ENCODE results near the gene SHISA5. TPM values are rescaled to one million over a fixed set of nuclear protein-coding genes. Genes with fewer than 3 reads are reported as not detected.

The SHISA5 gene
- total RNA-seq, 1 donor from 2014 or later: 69.5 TPM

- DNase-seq (ENCODE audit: low spot score): peak; percentile 65
- peaks cover 20% of the 10 kb centered on the region for H3K36me3 Mint-ChIP-seq (ENCODE audit: low read depth)
- peaks cover 50% of the 10 kb centered on the region for H3K4me1 Mint-ChIP-seq (ENCODE audit: low read depth)
Observed at GRCh38 chr3:48514431-48515227, 10.7 kb upstream of the SHISA5 start.

GRCh38 chr3:48511551-48511950 lies 7.6 kb upstream of the SHISA5 start:
- intact Hi-C loops (cut with micrococcal nuclease): no loop called here
- no peak overlapping the region for H3K4me3 Mint-ChIP-seq (ENCODE audit: low read depth)
- H3K36me3 Mint-ChIP-seq (ENCODE audit: low read depth): peaks cover 7% of the 10 kb centered on the region
- no peak overlapping the region for H3K27ac Mint-ChIP-seq
- DNase-seq (ENCODE audit: low spot score): no peak
- peaks cover 44% of the 10 kb centered on the region for H3K4me1 Mint-ChIP-seq (ENCODE audit: low read depth)
- H3K9me3 Mint-ChIP-seq: no peaks in the 10 kb centered on the region
- H3K27me3 Mint-ChIP-seq (ENCODE audit: low read depth): no peaks in the 10 kb centered on the region

More at GRCh38 chr3:48514431-48515227, 10.7 kb upstream of the SHISA5 start:
- intact Hi-C loops (cut with micrococcal nuclease): loop anchor here (5.0 kb wide), 1 partner anchor 43 kb away; the partner anchor contains the start of gene PFKFB4
- H3K27me3 Mint-ChIP-seq (ENCODE audit: low read depth): no peaks in the 10 kb centered on the region
- no peak overlapping the region for H3K4me3 Mint-ChIP-seq (ENCODE audit: low read depth)
- H3K9me3 Mint-ChIP-seq: no peaks in the 10 kb centered on the region
- no peak overlapping the region for H3K27ac Mint-ChIP-seq

- Mint-ChIP-seq H3K9me3 (no peaks in the 10 kb centered on the region), H3K4me3 (ENCODE audit: low read depth) (no peak overlapping the region), H3K27ac (peak overlapping the region; percentile 1), H3K36me3 (ENCODE audit: low read depth) (peaks cover 5% of the 10 kb centered on the region), H3K4me1 (ENCODE audit: low read depth) (peaks cover 38% of the 10 kb centered on the region), H3K27me3 (ENCODE audit: low read depth) (no peaks in the 10 kb centered on the region)
- intact Hi-C loops (cut with micrococcal nuclease): loop anchor here (1.0 to 5.0 kb wide), 2 partner anchors 60 to 239 kb away; partner anchors contain the start of gene ATRIP
- DNase-seq (ENCODE audit: low spot score): peak; percentile 63
Observed at GRCh38 chr3:48507256-48508061, 3.5 kb upstream of the SHISA5 start.

GRCh38 chr3:48505968-48506504 lies 2.1 kb upstream of the SHISA5 start:
- Mint-ChIP-seq H3K4me1 (ENCODE audit: low read depth) (peaks cover 38% of the 10 kb centered on the region), H3K9me3 (no peaks in the 10 kb centered on the region), H3K27ac (no peak overlapping the region), H3K4me3 (ENCODE audit: low read depth) (peak overlapping the region; percentile 24), H3K36me3 (ENCODE audit: low read depth) (no peaks in the 10 kb centered on the region), H3K27me3 (ENCODE audit: low read depth) (no peaks in the 10 kb centered on the region)
- intact Hi-C loops (cut with micrococcal nuclease): loop anchor here (2.0 to 5.0 kb wide), 2 partner anchors 33 to 59 kb away; partner anchors contain the start of gene ATRIP
- DNase-seq (ENCODE audit: low spot score): no peak

GRCh38 chr3:48505146-48505545 lies 1.2 kb upstream of the SHISA5 start:
- DNase-seq (ENCODE audit: low spot score): no peak
- H3K36me3 Mint-ChIP-seq (ENCODE audit: low read depth): peaks cover 3% of the 10 kb centered on the region
- intact Hi-C loops (cut with micrococcal nuclease): loop anchor here (2.0 to 5.0 kb wide), 2 partner anchors 32 to 58 kb away; partner anchors contain the start of gene ATRIP
- H3K4me3 Mint-ChIP-seq (ENCODE audit: low read depth): peak overlapping the region; percentile 64
- no peaks in the 10 kb centered on the region for H3K27me3 Mint-ChIP-seq (ENCODE audit: low read depth)
- peak overlapping the region; percentile 30 for H3K27ac Mint-ChIP-seq
- peaks cover 38% of the 10 kb centered on the region for H3K4me1 Mint-ChIP-seq (ENCODE audit: low read depth)
- no peaks in the 10 kb centered on the region for H3K9me3 Mint-ChIP-seq

GRCh38 chr3:48503401-48504050 lies 448 bp downstream of the SHISA5 start:
- H3K4me1 Mint-ChIP-seq (ENCODE audit: low read depth): peaks cover 38% of the 10 kb centered on the region
- no peaks in the 10 kb centered on the region for H3K9me3 Mint-ChIP-seq
- no peak for DNase-seq (ENCODE audit: low spot score)
- H3K36me3 Mint-ChIP-seq (ENCODE audit: low read depth): peaks cover 11% of the 10 kb centered on the region
- H3K27ac Mint-ChIP-seq: peak overlapping the region; percentile 62
- H3K4me3 Mint-ChIP-seq (ENCODE audit: low read depth): peak overlapping the region; percentile 76
- intact Hi-C loops (cut with micrococcal nuclease): loop anchor here (2.0 kb wide), 1 partner anchor 31 kb away; no protein-coding TSS in a partner anchor
- H3K27me3 Mint-ChIP-seq (ENCODE audit: low read depth): no peaks in the 10 kb centered on the region

GRCh38 chr3:48502728-48503168 lies 1.2 kb downstream of the SHISA5 start:
- no peak for DNase-seq (ENCODE audit: low spot score)
- Mint-ChIP-seq H3K36me3 (ENCODE audit: low read depth) (peaks cover 19% of the 10 kb centered on the region), H3K9me3 (no peaks in the 10 kb centered on the region), H3K27me3 (ENCODE audit: low read depth) (no peaks in the 10 kb centered on the region), H3K4me1 (ENCODE audit: low read depth) (peaks cover 37% of the 10 kb centered on the region), H3K27ac (no peak overlapping the region), H3K4me3 (ENCODE audit: low read depth) (peak overlapping the region; percentile 76)
- intact Hi-C loops (cut with micrococcal nuclease): no loop called here

- H3K4me3 Mint-ChIP-seq (ENCODE audit: low read depth): peak overlapping the region; percentile 76
- intact Hi-C loops (cut with micrococcal nuclease): no loop called here
- H3K27me3 Mint-ChIP-seq (ENCODE audit: low read depth): no peaks in the 10 kb centered on the region
- H3K27ac Mint-ChIP-seq: peak overlapping the region; percentile 11
- peaks cover 24% of the 10 kb centered on the region for H3K36me3 Mint-ChIP-seq (ENCODE audit: low read depth)
- no peaks in the 10 kb centered on the region for H3K9me3 Mint-ChIP-seq
- peaks cover 31% of the 10 kb centered on the region for H3K4me1 Mint-ChIP-seq (ENCODE audit: low read depth)
- no peak for DNase-seq (ENCODE audit: low spot score)
Observed at GRCh38 chr3:48502121-48502520, 1.9 kb downstream of the SHISA5 start.

- no peak for DNase-seq (ENCODE audit: low spot score)
- Mint-ChIP-seq H3K4me1 (ENCODE audit: low read depth) (peaks cover 23% of the 10 kb centered on the region), H3K27me3 (ENCODE audit: low read depth) (no peaks in the 10 kb centered on the region), H3K36me3 (ENCODE audit: low read depth) (peaks cover 24% of the 10 kb centered on the region), H3K9me3 (no peaks in the 10 kb centered on the region), H3K27ac (no peak overlapping the region), H3K4me3 (ENCODE audit: low read depth) (no peak overlapping the region)
- intact Hi-C loops (cut with micrococcal nuclease): no loop called here
Observed at GRCh38 chr3:48501196-48501595, 2.8 kb downstream of the SHISA5 start.

- intact Hi-C loops (cut with micrococcal nuclease): no loop called here
- no peak overlapping the region for H3K27ac Mint-ChIP-seq
- H3K36me3 Mint-ChIP-seq (ENCODE audit: low read depth): peaks cover 24% of the 10 kb centered on the region
Observed at GRCh38 chr3:48500656-48501055, 3.3 kb downstream of the SHISA5 start.

GRCh38 chr3:48493203-48493501 lies 10.8 kb downstream of the SHISA5 start:
- Mint-ChIP-seq H3K4me1 (ENCODE audit: low read depth) (no peaks in the 10 kb centered on the region), H3K9me3 (no peaks in the 10 kb centered on the region), H3K36me3 (ENCODE audit: low read depth) (peaks cover 25% of the 10 kb centered on the region), H3K27me3 (ENCODE audit: low read depth) (no peaks in the 10 kb centered on the region), H3K4me3 (ENCODE audit: low read depth) (no peak overlapping the region), H3K27ac (no peak overlapping the region)
- intact Hi-C loops (cut with micrococcal nuclease): no loop called here
- no peak for DNase-seq (ENCODE audit: low spot score)

More at GRCh38 chr3:48500656-48501055, 3.3 kb downstream of the SHISA5 start:
- H3K4me3 Mint-ChIP-seq (ENCODE audit: low read depth): no peak overlapping the region
- peaks cover 21% of the 10 kb centered on the region for H3K4me1 Mint-ChIP-seq (ENCODE audit: low read depth)
- DNase-seq (ENCODE audit: low spot score): no peak
- H3K9me3 Mint-ChIP-seq: no peaks in the 10 kb centered on the region
- no peaks in the 10 kb centered on the region for H3K27me3 Mint-ChIP-seq (ENCODE audit: low read depth)

GRCh38 chr3:48492461-48493202 lies 11.3 kb downstream of the SHISA5 start:
- no peak overlapping the region for H3K4me3 Mint-ChIP-seq (ENCODE audit: low read depth)

More at GRCh38 chr3:48492461-48493202, 11.3 kb downstream of the SHISA5 start:
- no peak overlapping the region for H3K27ac Mint-ChIP-seq
- no peaks in the 10 kb centered on the region for H3K9me3 Mint-ChIP-seq
- no peaks in the 10 kb centered on the region for H3K4me1 Mint-ChIP-seq (ENCODE audit: low read depth)
- DNase-seq (ENCODE audit: low spot score): no peak
- intact Hi-C loops (cut with micrococcal nuclease): no loop called here
- no peaks in the 10 kb centered on the region for H3K27me3 Mint-ChIP-seq (ENCODE audit: low read depth)
- peaks cover 20% of the 10 kb centered on the region for H3K36me3 Mint-ChIP-seq (ENCODE audit: low read depth)
